Measurements from ENCODE around the gene OR52N1.
A peak's percentile ranks its signal among the peaks of the same experiment; 100 is the strongest.

OR52N1 gene

GRCh38 chr11:5791165-5791564 is at the start of gene OR52N1:
Gene OR52N1, minus strand, starts transcription at chr11:5791265. Its CDS starts 2,449 bp downstream, at chr11:5788816.
- no peak for DNase-seq

- no peak for DNase-seq
Measured at GRCh38 chr11:5837695-5838094, 46.6 kb upstream of the OR52N1 start.

- peak in 1 of 58 donors; percentile 3 for DNase-seq
Measured at GRCh38 chr11:5833446-5833845, 42.4 kb upstream of the OR52N1 start.

- DNase-seq = no peak
Measured at GRCh38 chr11:5831196-5831829, 40.2 kb upstream of the OR52N1 start.

- DNase-seq = no peak
Measured at GRCh38 chr11:5818245-5818886, 27.3 kb upstream of the OR52N1 start.

- no peak for DNase-seq
Measured at GRCh38 chr11:5815534-5815933, 24.5 kb upstream of the OR52N1 start.

- no peak for DNase-seq
Measured at GRCh38 chr11:5809905-5810795, 19.1 kb upstream of the OR52N1 start.

GRCh38 chr11:5809122-5809519 is 18.1 kb upstream of the OR52N1 start:
- DNase-seq = no peak

GRCh38 chr11:5808500-5809121 is 17.5 kb upstream of the OR52N1 start, which contains the start of gene OR52N2:
Gene OR52N2, plus strand, starts transcription at chr11:5808924. Its CDS starts 11,412 bp downstream, at chr11:5820336.
- DNase-seq = peak in 52 of 58 donors; percentile 4 to 72 (median 34)

GRCh38 chr11:5807580-5807979 is 16.5 kb upstream of the OR52N1 start:
- DNase-seq = no peak

- no peak for DNase-seq
Measured at GRCh38 chr11:5803982-5804381, 12.9 kb upstream of the OR52N1 start.

- DNase-seq = no peak
Measured at GRCh38 chr11:5796541-5796940, 5.5 kb upstream of the OR52N1 start.

GRCh38 chr11:5783255-5783654 is 7.8 kb downstream of the OR52N1 start, which contains the start of gene OR52N5:
Gene OR52N5, minus strand, starts transcription at chr11:5783355. Its CDS starts 4,721 bp downstream, at chr11:5778634.
- DNase-seq = no peak

- DNase-seq = no peak
Measured at GRCh38 chr11:5767056-5767455, 24.0 kb downstream of the OR52N1 start.

GRCh38 chr11:5753943-5754342 is 37.1 kb downstream of the OR52N1 start, which contains the start of gene OR52N4:
Gene OR52N4, plus strand, starts transcription at chr11:5754243. Its CDS starts 498 bp downstream, at chr11:5754741.
- no peak for DNase-seq

GRCh38 chr11:5749836-5750235 is 41.2 kb downstream of the OR52N1 start:
- DNase-seq = no peak

- DNase-seq = no peak
Measured at GRCh38 chr11:5746614-5747013, 44.5 kb downstream of the OR52N1 start.

GRCh38 chr11:5738431-5738830 is 52.6 kb downstream of the OR52N1 start:
- DNase-seq = no peak

GRCh38 chr11:5737670-5738392 is 53.2 kb downstream of the OR52N1 start:
- no peak for DNase-seq

- no peak for DNase-seq
Measured at GRCh38 chr11:5737091-5737490, 54.0 kb downstream of the OR52N1 start.

All from anterior cingulate cortex (tissue), 58 donors.